H1 (cell line): ENCODE measurements around the gene EXOC5. TPM values are rescaled to one million over a fixed set of nuclear protein-coding genes. Genes with fewer than 3 reads are reported as not detected.

ENCODE experiments used
- CTCF ChIA-PET: fragments of 300-600 bp; sonication (Branson Sonifier 250); formaldehyde crosslinking; loops from one replicate; lab custom pipeline; 2021; ENCODE audit not compliant: partially characterized antibody; lab: Charles Lee
- POLR2A ChIA-PET: fragments of 300-600 bp; sonication (Branson Sonifier 250); formaldehyde crosslinking; loops from one replicate; lab custom pipeline; 2021; ENCODE audit warnings: inconsistent platforms; ENCODE audit not compliant: partially characterized antibody; lab: Charles Lee
- DNase-seq, 2 experiments: peaks; one replicate each; pipeline versions ENCODE4 v3.0.0 to v3.0.0-alpha.2; 2010 to 2022; ENCODE audit warnings: low spot score in 2 of 2, low read depth in 1 of 2, mixed read lengths in 1 of 2
- FAIRE-seq: peaks from 2 replicates; lab custom pipeline; 2011; peaks lifted over from hg19 to GRCh38; lab: Jason Lieb, UNC
- H2AFZ ChIP-seq: 2 replicates; pipeline ENCODE4 v1.8.1; 2012; ENCODE audit warnings: low read length, inconsistent platforms
- H2AK5ac ChIP-seq: 2 replicates; pipeline ENCODE4 v1.6.1; 2013; ENCODE audit warnings: low read depth, low read length
- H2BK120ac ChIP-seq: replicated peaks from 2 replicates; pipeline ENCODE3; 2013; ENCODE audit warnings: low read depth, low read length, inconsistent platforms
- H2BK12ac ChIP-seq: 2 replicates; pipeline ENCODE4 v1.6.1; 2013; ENCODE audit warnings: low read depth, low read length
- H2BK15ac ChIP-seq: 2 replicates; pipeline ENCODE4 v1.6.1; 2013; ENCODE audit warnings: low read length
- H2BK20ac ChIP-seq: 2 replicates; pipeline ENCODE4 v1.6.1; 2013; ENCODE audit warnings: low read length
- H2BK5ac ChIP-seq: 2 replicates; pipeline ENCODE4 v1.6.1; 2013; ENCODE audit warnings: low read depth, low read length
- H3K14ac ChIP-seq: 2 replicates; pipeline ENCODE4 v1.6.1; 2013; ENCODE audit warnings: inconsistent platforms; ENCODE audit not compliant: insufficient read length
- H3K18ac ChIP-seq: 2 replicates; pipeline ENCODE4 v1.6.1; 2013; ENCODE audit warnings: low read length; ENCODE audit errors: extremely low read depth
- H3K23ac ChIP-seq: 2 replicates; pipeline ENCODE4 v1.6.1; 2013; ENCODE audit warnings: inconsistent platforms; ENCODE audit not compliant: insufficient read length
- H3K23me2 ChIP-seq: 2 replicates; pipeline ENCODE4 v1.6.1; 2013; ENCODE audit warnings: low read depth, low read length
- H3K27ac ChIP-seq: 2 replicates; pipeline ENCODE4 v1.6.1; 2011; ENCODE audit warnings: low read depth, low read length, inconsistent platforms
- H3K27me3 ChIP-seq, 4 experiments: replicated peaks in 1 of 4; 1 replicate in 1 of 4; 2 replicates in 3 of 4; pipeline versions ENCODE4 v1.6.1 to v1.8.1; 2011 to 2013; ENCODE audit warnings: low read length in 3 of 4, mild to moderate bottlenecking in 3 of 4, inconsistent platforms in 2 of 4, mixed read lengths in 2 of 4, moderate library complexity in 1 of 4; ENCODE audit not compliant: control insufficient read depth in 3 of 4, insufficient read depth in 3 of 4; ENCODE audit errors: extremely low read depth in 1 of 4
- H3K36me3 ChIP-seq, 4 experiments: 2 replicates each; pipeline versions ENCODE4 v1.6.1 to v1.8.1; 2011 to 2013; ENCODE audit warnings: mild to moderate bottlenecking in 4 of 4, low read length in 3 of 4, moderate library complexity in 2 of 4, control low read depth in 1 of 4, inconsistent platforms in 1 of 4; ENCODE audit not compliant: insufficient read depth in 4 of 4, control insufficient read depth in 2 of 4
- H3K4ac ChIP-seq: replicated peaks from 2 replicates; pipeline ENCODE3; 2013; ENCODE audit warnings: low read length, low read depth, mixed read lengths, inconsistent platforms; ENCODE audit not compliant: insufficient read length
- H3K4me1 ChIP-seq, 4 experiments: replicated peaks in 1 of 4; 1 replicate in 1 of 4; 2 replicates in 3 of 4; pipeline versions ENCODE4 v1.6.1 to v1.8.1; 2011 to 2013; ENCODE audit warnings: low read length in 3 of 4, inconsistent platforms in 2 of 4, mixed read lengths in 1 of 4; ENCODE audit not compliant: insufficient read depth in 4 of 4, control insufficient read depth in 3 of 4
- H3K4me2 ChIP-seq, 2 experiments: 2 replicates each; pipeline versions ENCODE4 v1.6.1 to v1.8.1; 2011 to 2013; ENCODE audit warnings: low read depth in 2 of 2, low read length in 2 of 2, control low read depth in 1 of 2, inconsistent platforms in 1 of 2, mild to moderate bottlenecking in 1 of 2; ENCODE audit not compliant: insufficient read depth in 1 of 2
- H3K4me3 ChIP-seq, 4 experiments: fragments of 200-600, 300-600 bp in 1 of 4; sonication (generic), shearing (Covaris generic), sonication (Bioruptor Twin) in 1 of 4; 2 replicates each; pipeline versions ENCODE4 v1.5.1 to v1.8.1; 2011 to 2016; ENCODE audit warnings: low read length in 4 of 4, low read depth in 3 of 4, control low read depth in 2 of 4, inconsistent platforms in 2 of 4, mild to moderate bottlenecking in 2 of 4, mixed read lengths in 1 of 4, moderate library complexity in 1 of 4; ENCODE audit not compliant: insufficient read depth in 2 of 4; ENCODE audit errors: extremely low read depth in 1 of 4
- H3K56ac ChIP-seq: replicated peaks from 2 replicates; pipeline ENCODE3; 2013; ENCODE audit warnings: low read depth, mild to moderate bottlenecking, mixed read lengths, low read length, inconsistent platforms; ENCODE audit not compliant: insufficient read length
- H3K79me1 ChIP-seq: 2 replicates; pipeline ENCODE4 v1.6.1; 2013; ENCODE audit warnings: low read depth, low read length, control low read depth
- H3K79me2 ChIP-seq, 2 experiments: 2 replicates each; pipeline versions ENCODE4 v1.6.1 to v1.8.1; 2012 to 2013; ENCODE audit warnings: low read length in 2 of 2, mild to moderate bottlenecking in 2 of 2, inconsistent platforms in 1 of 2; ENCODE audit not compliant: insufficient read depth in 2 of 2, control insufficient read depth in 1 of 2
- H3K9ac ChIP-seq, 4 experiments: replicated peaks in 1 of 4; 1 replicate in 1 of 4; 2 replicates in 3 of 4; pipeline versions ENCODE4 v1.6.1 to v1.8.1; 2011 to 2013; ENCODE audit warnings: low read depth in 3 of 4, low read length in 3 of 4, control low read depth in 2 of 4, mild to moderate bottlenecking in 2 of 4, moderate library complexity in 2 of 4, inconsistent platforms in 1 of 4; ENCODE audit errors: extremely low read depth in 1 of 4
- H3K9me3 ChIP-seq, 2 experiments: 2 replicates each; pipeline versions ENCODE4 v1.6.1 to v1.8.1; 2012 to 2013; ENCODE audit warnings: mild to moderate bottlenecking in 2 of 2, moderate library complexity in 2 of 2, control low read depth in 1 of 2, inconsistent platforms in 1 of 2, low read depth in 1 of 2, low read length in 1 of 2, mixed read lengths in 1 of 2; ENCODE audit not compliant: insufficient read depth in 2 of 2
- H4K20me1 ChIP-seq, 2 experiments: replicated peaks in 1 of 2; 2 replicates each; pipeline versions ENCODE3 to v1.8.1; 2011 to 2013; ENCODE audit warnings: inconsistent platforms in 2 of 2, low read length in 2 of 2, mild to moderate bottlenecking in 1 of 2; ENCODE audit not compliant: insufficient read depth in 2 of 2, control insufficient read depth in 1 of 2
- H4K5ac ChIP-seq: 2 replicates; pipeline ENCODE4 v1.6.1; 2013; ENCODE audit warnings: low read length, low read depth, mixed read lengths, inconsistent platforms; ENCODE audit not compliant: insufficient read length
- H4K8ac ChIP-seq: 2 replicates; pipeline ENCODE4 v1.8.0; 2013; ENCODE audit warnings: mild to moderate bottlenecking, moderate library complexity, low read length, inconsistent platforms; ENCODE audit not compliant: insufficient read depth; ENCODE audit errors: extremely low read depth
- H4K91ac ChIP-seq: replicated peaks from 2 replicates; pipeline ENCODE3; 2013; ENCODE audit warnings: low read length, mixed read lengths, inconsistent platforms; ENCODE audit not compliant: insufficient read length
- CEBPB ChIP-seq: IDR thresholded peaks from 2 replicates; pipeline ENCODE4 v1.6.1; 2012; ENCODE audit warnings: low read depth, low read length
- RAD21 ChIP-seq, 2 experiments: IDR thresholded peaks in 1 of 2; conservative IDR thresholded peaks in 1 of 2; 2 replicates each; pipeline ENCODE4 v1.6.1; 2011; ENCODE audit warnings: low read depth in 2 of 2, low read length in 2 of 2, improper control_type of control experiment in 1 of 2, inconsistent platforms in 1 of 2, mild to moderate bottlenecking in 1 of 2, moderate library complexity in 1 of 2
- WGBS, 2 experiments: shearing (Covaris generic) in 1 of 2; methylation state at CpG; one replicate each; pipeline versions ENCODE4 v1.1.6 to v1.1.7; 2013 to 2015; ENCODE audit warnings: low lambda C conversion rate in 2 of 2, mixed read lengths in 2 of 2, inconsistent platforms in 1 of 2, low coverage in 1 of 2, missing lambda C conversion rate in 1 of 2; ENCODE audit not compliant: insufficient replicate concordance in 2 of 2, insufficient coverage in 1 of 2, insufficient read length in 1 of 2; ENCODE audit errors: extremely low coverage in 1 of 2, missing lambda C conversion rate in 1 of 2; 5-methylcytosine and 5-hydroxymethylcytosine counted together
- polyA plus RNA-seq, 7 experiments: library from polyadenylated mRNA; depleted of rRNA in 3 of 7; stranded (reverse) in 5 of 7; unstranded in 2 of 7; fragments of >200 nt in 5 of 7; fragments of 200-250 nt in 2 of 7; gene quantifications; 1 replicate in 5 of 7; 2 replicates in 1 of 7; 4 replicates in 1 of 7; pipeline versions ENCODE4 v1.2.1 to v1.2.3, GENCODE V29; 2011 to 2013; ENCODE audit warnings: missing spikeins in 2 of 7, mixed read lengths in 2 of 7
- total RNA-seq: library from RNA; stranded (reverse); fragmentation: NEBNext Ultra II Directional; extraction: Animal tissue kit (Norgen Biotek cat#: 25700); gene quantifications from 2 replicates; pipeline ENCODE4 v1.2.1, GENCODE V29; 2021

The EXOC5 gene
- total and polyA plus RNA-seq, 2 of the 8 experiments (the other 6 are each of a cell fraction or from before 2014, with no cell fraction given): 23.0 to 86.7 TPM

- 87% methylated on average over 4 of the region's 4 CpGs; no CpG with 5 or more reads in 1 of the 2 experiments for WGBS, 2 experiments
- no peak overlapping the region for H3K4me2 ChIP-seq
- H3K18ac ChIP-seq: no peak overlapping the region
- no peaks in the 10 kb centered on the region for H3K9me3 ChIP-seq
- no peak overlapping the region for H2BK120ac ChIP-seq
- no peak overlapping the region for H4K5ac ChIP-seq
- H3K9ac ChIP-seq: no peak overlapping the region
- H3K79me2 ChIP-seq: no peaks in the 10 kb centered on the region
- no peak for FAIRE-seq
- CTCF ChIA-PET: no interaction called here
- H3K27ac ChIP-seq: no peak overlapping the region
- TF ChIP-seq RAD21 (IDR thresholded peaks at IDR 0.05 in 1 of 2, conservative IDR thresholded peaks at IDR 0.05 in 1 of 2; ENCODE audit: low read depth in 2 of 2, low read length in 2 of 2) (no peak), CEBPB (no peak)
- TF ChIP-seq, all 59 proteins: peak for 0
- Histone ChIP-seq H2BK20ac (no peak overlapping the region), H4K20me1 (no peaks in the 10 kb centered on the region), H3K4me3 (no peak overlapping the region), H3K23ac (no peak overlapping the region), H2AK5ac (no peak overlapping the region), H3K4ac (no peak overlapping the region), H3K27me3 (no peaks in the 10 kb centered on the region), H3K79me1 (no peaks in the 10 kb centered on the region), H3K36me3 (no peaks in the 10 kb centered on the region), H3K23me2 (no peaks in the 10 kb centered on the region), H4K8ac (no peak overlapping the region), H2BK5ac (no peak overlapping the region), H3K56ac (no peak overlapping the region), H2BK15ac (no peak overlapping the region), H2BK12ac (no peak overlapping the region), H4K91ac (no peak overlapping the region), H2AFZ (no peak overlapping the region), H3K4me1 (no peaks in the 10 kb centered on the region), H3K14ac (no peak overlapping the region)
- POLR2A ChIA-PET: interaction anchor here (1.5 kb wide), 1 partner anchor 12 kb away, joined by 4 read pairs; no protein-coding TSS in a partner anchor
- no peak for DNase-seq
Observed at GRCh38 chr14:57297852-57298251, 29.1 kb upstream of the EXOC5 start.
